ENCODE data around the gene RABEP1.

DNA sequence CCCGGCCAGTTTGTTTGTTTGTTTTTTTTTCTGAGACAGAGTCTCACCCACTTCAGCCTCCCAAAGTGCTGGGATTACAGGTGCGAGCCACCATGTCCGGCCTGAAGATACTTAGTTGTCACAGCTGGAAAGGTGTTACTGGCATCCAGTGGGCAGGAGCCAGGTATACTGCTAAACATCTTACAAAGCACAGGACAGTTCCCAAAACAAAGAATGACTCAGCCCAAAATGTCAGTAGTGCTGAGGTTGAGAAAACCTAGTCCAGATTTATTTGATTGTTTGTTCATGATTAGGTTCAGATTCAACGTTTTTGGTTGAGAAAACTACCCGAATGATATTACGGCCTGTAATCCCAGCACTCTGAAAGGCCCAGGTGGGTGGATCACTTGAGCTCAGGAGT lies 18.6 kb upstream of the RABEP1 start:
- TF ChIP-seq, protein P1, sequence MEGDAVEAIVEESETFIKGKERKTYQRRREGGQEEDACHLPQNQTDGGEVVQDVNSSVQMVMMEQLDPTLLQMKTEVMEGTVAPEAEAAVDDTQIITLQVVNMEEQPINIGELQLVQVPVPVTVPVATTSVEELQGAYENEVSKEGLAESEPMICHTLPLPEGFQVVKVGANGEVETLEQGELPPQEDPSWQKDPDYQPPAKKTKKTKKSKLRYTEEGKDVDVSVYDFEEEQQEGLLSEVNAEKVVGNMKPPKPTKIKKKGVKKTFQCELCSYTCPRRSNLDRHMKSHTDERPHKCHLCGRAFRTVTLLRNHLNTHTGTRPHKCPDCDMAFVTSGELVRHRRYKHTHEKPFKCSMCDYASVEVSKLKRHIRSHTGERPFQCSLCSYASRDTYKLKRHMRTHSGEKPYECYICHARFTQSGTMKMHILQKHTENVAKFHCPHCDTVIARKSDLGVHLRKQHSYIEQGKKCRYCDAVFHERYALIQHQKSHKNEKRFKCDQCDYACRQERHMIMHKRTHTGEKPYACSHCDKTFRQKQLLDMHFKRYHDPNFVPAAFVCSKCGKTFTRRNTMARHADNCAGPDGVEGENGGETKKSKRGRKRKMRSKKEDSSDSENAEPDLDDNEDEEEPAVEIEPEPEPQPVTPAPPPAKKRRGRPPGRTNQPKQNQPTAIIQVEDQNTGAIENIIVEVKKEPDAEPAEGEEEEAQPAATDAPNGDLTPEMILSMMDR (IDR thresholded peaks at IDR 0.05): no peak
- no peak for TF ChIP-seq POLR2A (IDR thresholded peaks at IDR 0.05)

Data from adrenal gland (tissue), 5 donors.